IPS-18c (cell line): Measurements from ENCODE around the gene FXR2.
"Not testable (repeated sequence)": the region's sequence is repeated elsewhere in the genome, so short reads cannot be mapped to it uniquely, and the experiment has no call there.

ENCODE experiments used
- H3K4me3 ChIP-seq: 2 replicates; pipeline ENCODE4 v1.7.0; 2013; ENCODE audit warnings: low read depth, mild to moderate bottlenecking, low read length, moderate library complexity; ENCODE audit not compliant: insufficient read depth
- H3K9me3 ChIP-seq: one replicate; pipeline ENCODE4 v1.6.1; 2013; ENCODE audit warnings: mild to moderate bottlenecking, low read length, moderate library complexity; ENCODE audit not compliant: control insufficient read depth, insufficient read depth

FXR2 gene

GRCh38 chr17:7614425-7615264 is at the start of gene FXR2:
Gene FXR2, minus strand, starts transcription at chr17:7614897. Its CDS starts 365 bp downstream, at chr17:7614532.
- Histone ChIP-seq H3K9me3 (no peaks in the 10 kb centered on the region), H3K4me3 (peak within 1 kb of the TSS; percentile 87)

DNA sequence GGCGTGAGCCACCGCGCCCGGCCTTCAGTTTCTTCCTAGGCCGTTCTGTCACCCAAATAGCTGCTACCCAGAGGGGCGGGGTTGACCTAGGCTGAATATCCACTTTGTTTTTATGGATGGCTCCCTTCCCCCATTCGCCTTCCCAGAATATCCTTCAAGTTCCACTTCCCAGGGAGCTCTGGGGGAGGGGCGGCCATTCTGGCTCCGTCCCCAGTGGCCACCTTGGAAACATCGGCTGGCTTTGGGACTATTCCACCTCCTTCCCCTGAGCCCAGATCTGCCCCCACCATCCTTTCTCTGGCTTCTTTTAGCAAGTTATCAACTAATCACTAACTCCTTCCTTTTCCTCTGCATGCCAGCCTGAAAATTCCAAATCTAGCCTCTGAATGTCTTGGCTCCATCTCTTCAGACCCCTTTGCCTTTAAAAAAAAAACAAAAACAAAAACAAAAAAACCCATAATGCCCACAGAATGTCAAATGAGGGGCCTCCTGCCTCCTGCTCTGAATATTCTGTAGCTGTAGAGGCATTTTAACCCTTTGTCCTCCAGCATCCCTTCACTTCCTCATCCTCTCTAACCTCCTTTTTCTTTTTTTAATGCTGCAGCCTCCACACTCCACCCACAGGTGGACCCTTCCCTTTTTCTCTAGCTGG is 42.4 kb upstream of the FXR2 start:
- peak overlapping the region; percentile 16; the same call in 1 of the 2 replicates for H3K4me3 ChIP-seq

DNA sequence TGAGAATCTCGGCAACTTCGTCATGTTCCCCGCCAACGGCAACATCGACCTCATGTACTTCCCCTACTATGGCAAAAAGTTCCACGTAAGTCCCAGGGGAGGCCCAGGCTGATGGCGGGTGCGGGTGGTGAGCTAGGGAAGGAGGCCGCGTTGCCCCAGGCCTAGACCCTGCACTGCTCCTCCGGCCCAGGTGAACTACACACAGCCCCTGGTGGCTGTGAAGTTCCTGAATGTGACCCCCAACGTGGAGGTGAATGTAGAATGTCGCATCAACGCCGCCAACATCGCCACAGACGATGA is 40.8 kb upstream of the FXR2 start:
- Histone ChIP-seq H3K4me3 (no peak overlapping the region), H3K9me3 (no peaks in the 10 kb centered on the region)

More for the DNA sequence above, 42.4 kb upstream of the FXR2 start:
- no peaks in the 10 kb centered on the region for H3K9me3 ChIP-seq

- H3K4me3 ChIP-seq, result no peak overlapping the region
Observed at GRCh38 chr17:7654832-7655540, 40.3 kb upstream of the FXR2 start.

DNA sequence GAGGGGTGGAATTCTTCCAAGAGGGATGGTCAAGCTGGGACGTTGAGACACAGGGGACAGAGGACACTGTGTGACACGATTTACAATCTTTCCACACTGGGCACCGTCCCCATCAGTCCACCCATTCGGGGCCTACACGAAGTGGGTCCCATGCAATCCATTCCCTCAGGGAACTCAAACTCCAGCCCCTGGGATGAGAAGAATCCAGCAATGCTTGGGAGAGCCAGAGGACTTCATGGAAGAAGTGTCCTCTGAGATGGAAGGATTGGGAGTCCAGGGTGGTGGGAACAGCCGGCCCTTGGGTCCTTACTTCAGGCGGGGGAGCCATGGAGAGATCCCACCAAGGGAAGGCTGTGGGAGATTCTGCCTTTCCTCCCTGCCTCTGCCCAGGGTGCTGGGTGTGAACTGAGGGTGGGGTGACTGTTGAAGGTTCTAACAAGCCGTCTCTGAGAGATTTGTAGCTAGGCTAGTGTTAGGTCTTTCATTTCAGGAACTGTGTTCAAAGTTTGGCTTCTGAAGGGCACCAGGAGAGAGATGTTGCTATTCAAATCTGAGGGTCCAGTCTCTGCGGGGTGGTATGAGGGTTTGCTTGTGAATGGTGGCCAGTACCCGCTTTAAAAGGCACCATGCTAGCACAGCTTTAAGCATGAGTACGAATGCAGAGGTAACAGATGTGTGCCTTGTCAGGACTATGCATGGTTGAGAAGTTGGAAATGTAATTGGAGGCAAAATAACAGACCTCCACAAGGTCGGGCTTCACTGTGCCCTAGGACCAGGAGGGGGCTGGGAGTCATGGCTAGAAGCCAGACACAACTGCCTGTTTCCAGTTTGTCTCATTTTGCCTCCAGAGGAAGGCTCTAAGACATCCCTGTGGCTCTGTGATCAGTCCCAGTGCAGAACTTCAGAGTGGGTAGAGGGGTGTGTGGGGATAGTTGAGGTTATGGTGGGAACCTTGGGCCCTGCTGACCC is 38.0 kb upstream of the FXR2 start:
- H3K9me3 ChIP-seq, result no peaks in the 10 kb centered on the region

More at GRCh38 chr17:7654832-7655540, 40.3 kb upstream of the FXR2 start:
- H3K9me3 ChIP-seq, result no peaks in the 10 kb centered on the region

DNA sequence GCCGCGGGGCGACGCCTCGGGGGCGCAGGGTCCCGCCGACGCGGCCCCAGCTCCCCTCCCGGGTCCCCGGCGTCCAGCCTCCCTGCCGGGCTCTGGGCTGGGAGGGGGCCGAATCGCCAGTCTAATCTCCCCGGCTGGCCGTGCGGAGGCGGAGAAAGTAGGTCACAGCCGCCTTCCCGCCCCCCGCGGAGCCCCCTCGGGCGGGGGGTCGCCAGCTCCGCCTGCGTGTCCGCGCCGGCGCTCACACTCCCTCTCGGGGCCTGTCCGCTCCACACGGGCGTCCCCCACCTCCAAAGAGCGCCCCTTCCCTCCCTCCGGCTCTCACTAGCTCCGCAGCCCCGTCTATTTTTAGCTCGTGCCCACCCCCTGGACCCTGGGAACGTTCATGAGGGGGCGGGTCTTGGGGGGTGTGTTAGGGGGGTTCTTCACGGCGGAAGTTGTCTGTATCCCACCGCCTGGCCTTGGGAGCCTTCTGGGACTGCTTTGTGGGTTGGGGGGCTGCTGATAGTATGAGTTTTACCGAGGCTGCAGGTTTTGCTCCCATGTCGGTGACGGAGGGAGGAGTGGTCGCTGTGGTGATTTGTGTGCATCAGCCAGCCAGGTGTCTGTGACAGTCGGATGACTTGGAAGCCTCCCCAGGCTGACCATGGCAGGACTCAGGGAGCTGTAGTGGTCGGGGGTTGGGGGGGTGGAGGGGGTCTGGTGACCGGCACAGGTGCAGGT is 37.1 kb upstream of the FXR2 start:
- Histone ChIP-seq H3K4me3 (peak overlapping the region; percentile 67), H3K9me3 (no peaks in the 10 kb centered on the region)

More for the DNA sequence above, 38.0 kb upstream of the FXR2 start:
- no peak overlapping the region for H3K4me3 ChIP-seq

DNA sequence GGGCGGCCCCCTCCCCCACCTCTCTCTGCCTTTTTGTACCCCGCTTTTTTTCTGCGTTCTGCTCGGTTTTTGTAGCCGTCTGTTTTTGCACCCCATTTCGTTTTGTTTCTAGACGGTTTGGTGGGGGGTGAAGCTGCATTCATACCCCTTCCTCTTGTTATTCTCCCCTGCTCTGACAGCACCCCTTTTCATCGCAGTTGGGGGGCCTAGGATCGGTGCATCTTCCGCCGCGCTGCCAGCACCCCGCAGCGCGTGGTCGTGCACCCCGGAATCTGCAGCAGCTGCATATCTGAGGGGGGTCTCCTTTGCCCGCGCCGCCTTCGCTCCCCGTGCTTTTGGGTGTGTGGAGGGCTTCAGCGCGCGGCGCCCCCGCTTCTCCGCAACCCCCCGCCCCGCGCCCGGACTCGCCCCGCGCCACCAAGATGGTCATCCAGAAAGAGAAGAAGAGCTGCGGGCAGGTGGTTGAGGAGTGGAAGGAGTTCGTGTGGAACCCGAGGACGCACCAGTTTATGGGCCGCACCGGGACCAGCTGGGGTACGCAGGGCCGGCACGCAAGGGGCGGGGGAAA is 36.5 kb upstream of the FXR2 start:
- Histone ChIP-seq H3K4me3 (peak overlapping the region; percentile 67), H3K9me3 (no peaks in the 10 kb centered on the region)

DNA sequence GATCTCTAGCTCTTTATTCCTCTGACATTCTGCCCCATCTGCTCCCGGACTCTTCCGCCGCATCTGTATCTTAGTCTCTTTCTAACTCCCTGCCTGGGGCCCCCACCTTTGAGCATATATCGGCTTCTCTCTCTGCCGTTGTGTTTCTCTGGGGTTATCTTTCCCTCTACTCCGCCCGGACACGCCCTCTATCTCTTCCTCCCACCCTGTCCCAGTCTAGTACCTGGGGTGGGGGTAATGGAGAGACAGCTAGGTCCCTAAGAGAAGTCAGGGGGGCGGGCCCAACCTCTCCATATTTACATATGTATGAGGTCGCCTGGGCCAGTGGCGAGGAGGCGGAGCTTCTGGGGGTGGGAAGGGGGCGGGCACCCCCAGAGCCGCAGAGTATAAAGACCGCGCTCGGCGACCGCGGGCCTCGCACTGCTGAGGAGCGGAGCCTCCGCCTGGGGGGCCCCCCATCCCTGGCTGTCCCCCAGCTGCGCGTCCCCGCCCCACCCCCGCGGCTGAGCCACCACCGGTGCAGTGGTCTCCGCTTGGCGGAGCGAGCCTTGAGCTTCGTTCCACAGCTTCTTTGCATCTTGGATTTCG is 35.9 kb upstream of the FXR2 start, which contains the start of gene ATP1B2:
ATP1B2 (plus strand) TSS at position 418 of the 588 bp plus-strand sequence. CDS start 593 bp downstream, outside the sequence.
- Histone ChIP-seq H3K9me3 (no peaks in the 10 kb centered on the region), H3K4me3 (peak within 1 kb of the TSS; percentile 67)

- no peaks in the 10 kb centered on the region for H3K9me3 ChIP-seq
- H3K4me3 ChIP-seq, result no peak overlapping the region
Observed at GRCh38 chr17:7647018-7647417, 32.3 kb upstream of the FXR2 start.

DNA sequence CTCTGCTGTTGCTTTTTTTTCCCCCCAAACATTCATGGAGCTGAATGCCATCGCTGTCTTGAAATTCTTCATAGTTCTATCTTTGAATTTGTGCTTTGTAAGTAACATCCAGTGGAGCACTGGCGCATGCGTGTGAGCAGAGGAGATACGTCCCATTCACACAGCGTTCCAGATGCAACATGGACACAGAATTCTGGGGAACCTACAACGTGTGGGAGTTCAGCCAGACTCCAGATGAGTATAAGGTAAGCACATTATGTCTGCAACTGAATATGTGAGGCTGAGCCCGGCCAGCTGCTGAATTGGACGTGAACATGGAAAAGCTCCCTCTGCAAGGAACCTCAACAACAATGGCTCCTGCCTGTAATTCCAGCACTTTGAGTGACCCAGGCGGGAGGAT is 31.8 kb upstream of the FXR2 start:
- H3K4me3 ChIP-seq, result no peak overlapping the region
- H3K9me3 ChIP-seq, result no peaks in the 10 kb centered on the region

DNA sequence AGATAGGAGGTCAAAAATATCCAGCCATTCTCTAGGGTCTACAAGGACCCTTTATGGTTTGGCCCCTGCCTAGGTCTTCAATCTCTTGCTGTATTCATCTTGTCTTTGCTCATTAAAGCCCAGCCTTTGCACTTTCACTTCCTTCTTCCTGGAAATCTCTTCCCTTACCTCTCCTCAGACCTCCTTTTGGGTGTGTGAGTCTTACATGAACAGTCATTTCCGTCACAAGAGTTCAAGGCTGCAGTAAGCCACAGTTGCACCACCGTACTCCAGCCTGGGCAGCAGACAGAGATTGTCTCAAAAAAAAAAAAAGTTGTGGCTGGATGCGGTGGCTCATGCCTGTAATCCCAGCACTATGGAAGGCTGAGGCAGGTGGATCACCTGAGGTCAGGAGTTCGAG is 30.1 kb upstream of the FXR2 start:
- Histone ChIP-seq H3K9me3 (no peaks in the 10 kb centered on the region), H3K4me3 (no peak overlapping the region)

DNA sequence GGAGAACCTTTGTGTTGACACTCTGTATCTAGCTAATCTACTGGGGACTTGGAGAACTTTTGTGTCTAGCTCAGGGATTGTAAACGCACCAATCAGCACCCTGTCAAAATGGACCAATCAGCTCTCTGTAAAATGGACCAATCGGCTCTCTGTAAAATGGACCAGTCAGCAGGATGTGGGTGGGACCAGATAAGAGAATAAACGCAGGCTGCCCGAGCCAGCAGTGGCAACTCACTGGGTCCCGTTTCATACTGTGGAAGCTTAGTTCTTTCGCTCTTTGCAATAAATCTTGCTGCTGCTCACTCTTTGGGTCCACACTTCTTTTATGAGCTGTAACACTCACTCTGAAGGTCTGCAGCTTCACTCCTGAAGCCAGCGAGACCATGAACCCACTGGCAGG is 26.9 kb upstream of the FXR2 start:
- not testable (repeated sequence) for H3K4me3 ChIP-seq, H3K9me3 ChIP-seq

DNA sequence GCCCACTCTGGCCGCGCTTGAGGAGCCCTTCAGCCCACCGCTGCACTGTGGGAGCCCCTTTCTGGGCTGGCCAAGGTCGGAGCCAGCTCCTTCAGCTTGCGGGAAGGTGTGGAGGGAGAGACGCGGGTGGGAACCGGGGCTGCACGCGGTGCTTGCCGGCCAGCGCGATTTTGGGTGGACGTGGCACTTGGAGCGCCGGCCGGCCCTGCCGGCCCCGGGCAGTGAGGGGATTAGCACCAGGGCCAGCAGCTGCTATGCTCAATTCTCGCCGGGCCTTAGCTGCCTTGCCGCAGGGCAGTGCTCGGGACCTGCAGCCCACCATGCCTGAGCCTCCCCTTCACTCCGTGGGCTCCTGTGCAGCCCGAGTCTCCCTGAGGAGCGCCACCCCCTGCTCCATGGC is 26.1 kb upstream of the FXR2 start:
- no peak overlapping the region for H3K4me3 ChIP-seq
- no peaks in the 10 kb centered on the region for H3K9me3 ChIP-seq

GRCh38 chr17:7636163-7636562 is 21.5 kb upstream of the FXR2 start:
- Histone ChIP-seq H3K4me3 (no peak overlapping the region), H3K9me3 (no peaks in the 10 kb centered on the region)

- no peak overlapping the region for H3K4me3 ChIP-seq
- no peaks in the 10 kb centered on the region for H3K9me3 ChIP-seq
Observed at GRCh38 chr17:7634384-7634783, 19.7 kb upstream of the FXR2 start.

- Histone ChIP-seq H3K4me3 (no peak overlapping the region), H3K9me3 (no peaks in the 10 kb centered on the region)
Observed at GRCh38 chr17:7633093-7633492, 18.4 kb upstream of the FXR2 start.
